Epithelial cell of proximal tubule (primary cell): ENCODE data around the gene IFT80. TPM values are rescaled to one million over a fixed set of nuclear protein-coding genes. Genes with fewer than 3 reads are reported as not detected.

ENCODE experiments used
- DNase-seq: peaks from one replicate; pipeline ENCODE4 v3.0.0-alpha.2; 2011; ENCODE audit warnings: low read depth
- H3K4me3 ChIP-seq: 2 replicates; pipeline ENCODE4 v1.5.1; 2011; ENCODE audit warnings: low read depth, mild to moderate bottlenecking, low read length
- CTCF ChIP-seq: conservative IDR thresholded peaks from 2 replicates; pipeline ENCODE4 v1.5.1; 2012; ENCODE audit warnings: low read depth, mild to moderate bottlenecking, low read length
- total RNA-seq: library from RNA; depleted of rRNA; stranded (reverse); fragments of >200 nt; gene quantifications from 2 replicates; pipeline ENCODE4 v1.2.3, GENCODE V29; 2015

The IFT80 gene
- total RNA-seq, 1 donor from 2014 or later: 25.7 TPM

GRCh38 chr3:160296591-160296990, 102.4 kb downstream of the IFT80 start:
- no peak for TF ChIP-seq CTCF
- no peak overlapping the region for H3K4me3 ChIP-seq
- no peak for DNase-seq

- H3K4me3 ChIP-seq: no peak overlapping the region
- no peak for TF ChIP-seq CTCF
- no peak for DNase-seq
Measured at GRCh38 chr3:160291909-160292299, 107.1 kb downstream of the IFT80 start.

GRCh38 chr3:160291290-160291908, 107.6 kb downstream of the IFT80 start:
- DNase-seq: no peak
- no peak overlapping the region for H3K4me3 ChIP-seq
- no peak for TF ChIP-seq CTCF

GRCh38 chr3:160287666-160288065, 111.4 kb downstream of the IFT80 start:
- H3K4me3 ChIP-seq: no peak overlapping the region
- DNase-seq: no peak
- no peak for TF ChIP-seq CTCF

- TF ChIP-seq CTCF: no peak
- H3K4me3 ChIP-seq: no peak overlapping the region
- DNase-seq: no peak
Measured at GRCh38 chr3:160286231-160286630, 112.8 kb downstream of the IFT80 start.

GRCh38 chr3:160280836-160281235, 118.2 kb downstream of the IFT80 start:
- no peak for DNase-seq
- H3K4me3 ChIP-seq: no peak overlapping the region
- TF ChIP-seq CTCF: no peak

- DNase-seq: no peak
- no peak overlapping the region for H3K4me3 ChIP-seq
- TF ChIP-seq CTCF: no peak
Measured at GRCh38 chr3:160279657-160280056, 119.4 kb downstream of the IFT80 start.
